ENCODE data around the gene GTF3C4.

GTF3C4 gene

DNA sequence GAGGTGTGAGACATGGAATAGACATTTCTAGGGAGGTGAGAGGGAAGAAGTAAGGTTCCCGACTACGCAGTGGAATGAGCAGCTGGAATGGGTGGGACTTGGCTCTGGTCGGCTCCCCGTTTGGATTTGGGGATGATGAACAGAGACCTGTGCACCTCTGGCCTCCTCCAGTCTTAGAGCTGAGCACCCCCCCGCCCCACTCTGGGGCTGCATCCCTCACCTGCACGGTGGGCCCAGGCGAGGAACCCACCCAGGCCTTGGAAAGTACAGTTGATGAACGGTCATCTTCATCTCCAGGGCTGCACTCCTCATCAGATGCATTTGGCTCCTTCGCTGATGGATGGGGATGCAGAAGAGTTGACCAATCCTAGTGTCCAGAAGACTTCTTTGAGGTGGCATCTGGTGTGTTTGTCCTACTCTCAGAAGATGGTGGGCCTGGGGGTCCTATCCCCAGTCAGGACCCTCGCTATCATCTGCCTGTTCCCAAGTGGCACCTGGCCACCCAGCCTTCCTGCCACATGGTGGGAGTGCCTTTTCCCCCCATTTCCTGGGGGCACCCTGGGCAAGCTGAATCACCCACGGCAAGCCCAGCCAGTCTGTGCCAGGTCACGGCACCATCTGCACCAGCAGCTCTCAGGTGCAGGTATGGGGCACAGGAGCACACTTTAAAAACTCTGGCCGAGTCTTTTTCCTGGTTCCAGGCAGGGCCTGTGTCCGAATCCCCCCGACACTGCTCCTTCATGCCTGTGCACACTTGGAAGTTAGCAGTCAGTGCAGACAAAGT lies 70.5 kb downstream of the GTF3C4 start:
- Histone ChIP-seq H3K9ac (ENCODE audit: low read depth, low read length) (no peak overlapping the region), H3K36me3 (ENCODE audit: control insufficient read depth, insufficient read depth, low read length) (no peaks in the 10 kb centered on the region), H3K27me3 (ENCODE audit: control insufficient read depth, insufficient read depth, low read length) (peaks cover 41% of the 10 kb centered on the region), H3K4me1 (ENCODE audit: control insufficient read depth, insufficient read depth, low read length) (peaks cover 15% of the 10 kb centered on the region), H3K9me3 (ENCODE audit: control insufficient read depth, insufficient read depth, low read length) (no peaks in the 10 kb centered on the region), H3K4me3 (ENCODE audit: low read depth, low read length) (no peak overlapping the region)

DNA sequence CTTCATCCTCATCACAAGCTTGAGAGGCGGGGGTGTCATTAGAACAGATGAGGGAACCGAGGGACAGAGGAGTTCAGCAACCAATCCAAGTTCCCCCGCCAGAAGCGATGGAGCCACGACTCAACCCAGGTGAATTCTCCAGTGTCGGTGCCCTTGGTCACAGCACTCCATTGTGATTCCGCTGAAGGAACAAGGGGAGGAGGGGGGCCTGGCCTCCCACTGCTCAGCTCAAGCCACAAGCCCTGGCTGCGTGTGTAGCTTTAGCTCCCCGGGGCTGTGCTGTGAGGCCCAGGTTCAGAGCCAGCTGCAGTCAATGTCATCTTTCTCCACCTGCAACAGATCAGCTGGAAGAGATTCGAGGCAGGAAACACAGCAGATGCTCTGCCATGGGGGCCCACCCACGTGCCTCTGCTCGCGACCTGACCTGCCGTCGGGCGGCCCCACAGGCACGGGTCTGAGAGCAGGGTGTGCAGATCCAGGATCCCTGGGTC lies 72.6 kb downstream of the GTF3C4 start:
- no peak overlapping the region for H3K9ac ChIP-seq (ENCODE audit: low read depth, low read length)
- peaks cover 52% of the 10 kb centered on the region for H3K27me3 ChIP-seq (ENCODE audit: control insufficient read depth, insufficient read depth, low read length)
- no peaks in the 10 kb centered on the region for H3K36me3 ChIP-seq (ENCODE audit: control insufficient read depth, insufficient read depth, low read length)
- no peak overlapping the region for H3K4me3 ChIP-seq (ENCODE audit: low read depth, low read length)
- no peaks in the 10 kb centered on the region for H3K9me3 ChIP-seq (ENCODE audit: control insufficient read depth, insufficient read depth, low read length)
- peaks cover 16% of the 10 kb centered on the region for H3K4me1 ChIP-seq (ENCODE audit: control insufficient read depth, insufficient read depth, low read length)

DNA sequence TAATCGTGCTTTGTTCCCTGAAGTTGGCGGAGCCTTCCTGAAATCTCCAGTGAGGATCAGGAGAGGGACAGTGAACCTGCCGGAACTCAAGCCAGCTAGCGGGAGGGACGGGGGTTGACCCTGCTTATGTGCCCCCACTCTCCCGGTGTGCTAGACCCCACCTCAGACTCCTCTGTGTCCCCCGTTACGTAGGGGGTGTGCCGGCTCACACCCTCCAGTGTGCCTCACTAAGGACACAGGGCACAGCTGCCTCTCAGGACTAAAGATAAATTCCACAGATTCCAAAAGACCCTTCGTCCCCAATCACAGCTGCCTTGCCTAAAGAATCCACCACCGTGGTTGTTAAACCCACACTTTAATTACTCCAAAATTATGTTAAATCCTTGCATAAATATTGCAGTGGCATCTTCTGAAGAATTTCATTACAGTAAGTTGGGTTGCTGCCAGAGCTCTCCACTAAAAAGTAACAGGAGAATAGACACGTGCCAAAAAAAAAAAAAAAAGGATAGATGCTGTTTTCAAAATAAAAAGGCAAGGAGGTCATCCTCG lies 73.7 kb downstream of the GTF3C4 start:
- H3K4me1 ChIP-seq (ENCODE audit: control insufficient read depth, insufficient read depth, low read length): peaks cover 16% of the 10 kb centered on the region
- H3K4me3 ChIP-seq (ENCODE audit: low read depth, low read length): no peak overlapping the region
- H3K27me3 ChIP-seq (ENCODE audit: control insufficient read depth, insufficient read depth, low read length): peaks cover 52% of the 10 kb centered on the region
- H3K9ac ChIP-seq (ENCODE audit: low read depth, low read length): no peak overlapping the region
- H3K9me3 ChIP-seq (ENCODE audit: control insufficient read depth, insufficient read depth, low read length): no peaks in the 10 kb centered on the region
- H3K36me3 ChIP-seq (ENCODE audit: control insufficient read depth, insufficient read depth, low read length): no peaks in the 10 kb centered on the region
